GM23338 (cell line): ENCODE data around the gene SORCS3. TPM values are rescaled to one million over a fixed set of nuclear protein-coding genes. Genes with fewer than 3 reads are reported as not detected.

Experiments used
- ATAC-seq: fragments of 200-7000 bp; cut with Tn5 transposase; 3 replicates; pipeline ENCODE4 v1.9.1; 2020
- DNase-seq: peaks from one replicate; pipeline ENCODE4 v3.0.0-alpha.2; 2015; ENCODE audit warnings: low spot score
- H2AFZ ChIP-seq: fragments of 200-600 bp; sonication (generic); 2 replicates; pipeline ENCODE4 v1.8.0; 2016; ENCODE audit warnings: antibody characterized with exemption, mild to moderate bottlenecking, moderate library complexity
- H3F3A ChIP-seq: fragments of 200-600 bp; sonication (generic); replicated peaks from 2 replicates; pipeline ENCODE4 v1.8.0; 2017; ENCODE audit warnings: antibody characterized with exemption, mixed run types, low read depth
- H3K27ac ChIP-seq: fragments of 200-600 bp; sonication (generic); 2 replicates; pipeline ENCODE4 v1.6.1; 2016; ENCODE audit warnings: low read depth
- H3K27me3 ChIP-seq: fragments of 200-600 bp; sonication (generic); 2 replicates; pipeline ENCODE4 v1.8.0; 2016; ENCODE audit warnings: mild to moderate bottlenecking, mixed run types, moderate library complexity; ENCODE audit not compliant: insufficient read depth
- H3K36me3 ChIP-seq: fragments of 200-600 bp; sonication (generic); 2 replicates; pipeline ENCODE4 v1.8.0; 2016; ENCODE audit warnings: mild to moderate bottlenecking; ENCODE audit not compliant: insufficient read depth
- H3K4me1 ChIP-seq: fragments of 200-600 bp; sonication (generic); 2 replicates; pipeline ENCODE4 v1.8.0; 2016; ENCODE audit warnings: mild to moderate bottlenecking, moderate library complexity; ENCODE audit not compliant: insufficient read depth
- H3K4me2 ChIP-seq: fragments of 200-600 bp; sonication (generic); 2 replicates; pipeline ENCODE4 v1.7.1; 2017; ENCODE audit warnings: mixed run types
- H3K4me3 ChIP-seq: fragments of 200-600 bp; sonication (generic); 2 replicates; pipeline ENCODE4 v1.6.1; 2016; ENCODE audit warnings: mixed run types
- H3K79me2 ChIP-seq: fragments of 200-600 bp; sonication (generic); replicated peaks from 2 replicates; pipeline ENCODE4 v1.8.0; 2017; ENCODE audit warnings: mild to moderate bottlenecking; ENCODE audit not compliant: insufficient read depth
- H3K9me2 ChIP-seq: fragments of 200-600 bp; sonication (generic); 2 replicates; pipeline ENCODE4 v1.8.0; 2017; ENCODE audit not compliant: insufficient read depth
- H4K20me1 ChIP-seq: fragments of 200-600 bp; sonication (generic); replicated peaks from 2 replicates; pipeline ENCODE4 v1.8.0; 2017; ENCODE audit warnings: mild to moderate bottlenecking; ENCODE audit not compliant: insufficient read depth
- H3K27ac Mint-ChIP-seq: 2 replicates; pipeline ENCODE4 v1.8.0; 2020; ENCODE audit warnings: inconsistent platforms, mild to moderate bottlenecking, moderate library complexity, mixed read lengths
- H3K27me3 Mint-ChIP-seq: 3 replicates; pipeline ENCODE4 v1.8.0; 2022; ENCODE audit warnings: low read depth, mild to moderate bottlenecking, moderate library complexity, mixed read lengths, inconsistent platforms; ENCODE audit not compliant: insufficient read depth, poor library complexity
- H3K36me3 Mint-ChIP-seq: 3 replicates; pipeline ENCODE4 v1.8.0; 2021; ENCODE audit warnings: low read depth, mild to moderate bottlenecking, inconsistent platforms, moderate library complexity, mixed read lengths
- H3K4me1 Mint-ChIP-seq: 3 replicates; pipeline ENCODE4 v1.8.0; 2020; ENCODE audit warnings: mild to moderate bottlenecking, inconsistent platforms, mixed read lengths
- H3K4me3 Mint-ChIP-seq: 3 replicates; pipeline ENCODE4 v1.8.0; 2021; ENCODE audit warnings: moderate library complexity, mild to moderate bottlenecking, inconsistent platforms, mixed read lengths
- H3K9me3 Mint-ChIP-seq: 3 replicates; pipeline ENCODE4 v1.8.0; 2020; ENCODE audit warnings: moderate library complexity, mild to moderate bottlenecking, inconsistent platforms, mixed read lengths
- CREB1 ChIP-seq: fragments of 250-450 bp; sonication (Bioruptor Pico); IDR thresholded peaks from 2 replicates; pipeline ENCODE4 v1.5.0; 2020; ENCODE audit warnings: low read depth, mild to moderate bottlenecking, moderate library complexity
- EZH2 ChIP-seq: fragments of 200-600 bp; sonication (generic); IDR thresholded peaks from one replicate; pipeline ENCODE4 v1.8.0; 2017; ENCODE audit warnings: antibody characterized with exemption, mild to moderate bottlenecking, low read depth; ENCODE audit not compliant: unreplicated experiment
- EZH2phosphoT487 ChIP-seq: fragments of 200-600 bp; sonication (generic); IDR thresholded peaks from one replicate; pipeline ENCODE4 v1.8.1; 2018; ENCODE audit warnings: antibody characterized with exemption; ENCODE audit not compliant: unreplicated experiment
- JUNB ChIP-seq: IDR thresholded peaks from one replicate; pipeline ENCODE4 v1.6.1; 2016; ENCODE audit warnings: antibody characterized with exemption; ENCODE audit not compliant: unreplicated experiment
- NANOG ChIP-seq: IDR thresholded peaks from 2 replicates; pipeline ENCODE4 v1.6.1; 2016; ENCODE audit warnings: antibody characterized with exemption, borderline replicate concordance
- POLR2AphosphoS5 ChIP-seq: IDR thresholded peaks from 2 replicates; pipeline ENCODE4 v1.6.1; 2016; ENCODE audit warnings: antibody characterized with exemption, low read depth
- STAT1 ChIP-seq: IDR thresholded peaks from one replicate; pipeline ENCODE4 v1.6.1; 2016; ENCODE audit warnings: antibody characterized with exemption; ENCODE audit not compliant: unreplicated experiment
- ZNF114 ChIP-seq: fragments of 250-450 bp; sonication (Bioruptor Pico); IDR thresholded peaks from 2 replicates; pipeline ENCODE4 v1.5.0; 2020; ENCODE audit warnings: mild to moderate bottlenecking, moderate library complexity
- ZNF331 ChIP-seq: fragments of 250-450 bp; sonication (Bioruptor Pico); IDR thresholded peaks from 2 replicates; pipeline ENCODE4 v1.5.0; 2020; ENCODE audit warnings: low read depth, mild to moderate bottlenecking, moderate library complexity
- polyA plus RNA-seq: library from polyadenylated mRNA; unstranded; fragments of >200 nt; fragmentation: Nextera tagmentation; extraction: Ambion mirVana; gene quantifications from 2 replicates; pipeline ENCODE4 v1.2.1, GENCODE V29; 2016
- total RNA-seq: library from RNA; depleted of rRNA; stranded (reverse); fragments of >200 nt; shearing (Covaris generic); gene quantifications from 2 replicates; pipeline ENCODE4 v1.2.3, GENCODE V29; 2014
- TF ChIP-seq, protein P1 (sequence below), 2 experiments: fragments of 200-600 bp in 1 of 2; sonication (generic) in 1 of 2; conservative IDR thresholded peaks; 2 replicates each; pipeline versions ENCODE4 v1.5.1 to v1.6.1; 2016 to 2017; ENCODE audit warnings: antibody characterized with exemption in 2 of 2, low read depth in 2 of 2, mild to moderate bottlenecking in 2 of 2, moderate library complexity in 1 of 2
- TF ChIP-seq, protein P2 (sequence below): IDR thresholded peaks from 2 replicates; pipeline ENCODE4 v1.6.1; 2016; ENCODE audit warnings: antibody characterized with exemption
- TF ChIP-seq, protein P3 (sequence below): IDR thresholded peaks from one replicate; pipeline ENCODE4 v1.6.1; 2018; ENCODE audit warnings: antibody characterized with exemption; ENCODE audit not compliant: unreplicated experiment
- TF ChIP-seq, protein P4 (sequence below): fragments of 250-450 bp; sonication (Bioruptor Pico); IDR thresholded peaks from 2 replicates; pipeline ENCODE4 v1.5.0; 2020; ENCODE audit warnings: mild to moderate bottlenecking, moderate library complexity

The SORCS3 gene
- total and polyA plus RNA-seq, 2 experiments from 2014 or later, result 0.37 to 1.4 TPM

DNA sequence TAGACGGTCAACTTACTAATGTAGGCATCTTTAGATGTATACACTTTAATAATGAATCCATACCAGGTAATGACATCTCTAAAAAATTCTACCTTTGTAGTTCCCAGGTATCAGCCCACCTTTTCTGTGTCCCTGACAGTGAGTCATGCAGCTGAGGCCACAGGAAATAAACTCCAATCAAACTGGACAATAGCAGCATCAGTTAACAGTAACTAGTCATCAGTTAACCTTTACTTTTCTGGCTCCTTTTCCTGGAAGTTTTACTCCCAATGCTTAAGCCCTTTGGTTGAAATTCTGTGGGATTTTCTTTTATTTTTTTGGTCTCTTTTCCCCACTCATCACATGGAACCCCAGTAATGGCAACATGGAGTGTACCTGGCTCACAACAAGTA is 617.6 kb downstream of the SORCS3 start:
- Histone ChIP-seq H3K4me3 (no peak overlapping the region), H3K4me1 (peaks cover 9% of the 10 kb centered on the region), H4K20me1 (no peaks in the 10 kb centered on the region), H3K4me2 (no peak overlapping the region), H3K79me2 (no peaks in the 10 kb centered on the region), H3K9me2 (no peaks in the 10 kb centered on the region), H3K27ac (no peak overlapping the region), H3K36me3 (no peaks in the 10 kb centered on the region), H3F3A (no peaks in the 10 kb centered on the region), H3K27me3 (no peaks in the 10 kb centered on the region), H2AFZ (no peak overlapping the region)
- Mint-ChIP-seq H3K4me3 (no peak overlapping the region), H3K36me3 (no peaks in the 10 kb centered on the region), H3K4me1 (peaks cover 5% of the 10 kb centered on the region; the same call in 2 of the 3 replicates), H3K27me3 (peaks cover 2% of the 10 kb centered on the region), H3K9me3 (no peaks in the 10 kb centered on the region), H3K27ac (no peak overlapping the region)
- ATAC-seq, result no peak
- no peak for TF ChIP-seq EZH2phosphoT487
- TF ChIP-seq, protein P1, sequence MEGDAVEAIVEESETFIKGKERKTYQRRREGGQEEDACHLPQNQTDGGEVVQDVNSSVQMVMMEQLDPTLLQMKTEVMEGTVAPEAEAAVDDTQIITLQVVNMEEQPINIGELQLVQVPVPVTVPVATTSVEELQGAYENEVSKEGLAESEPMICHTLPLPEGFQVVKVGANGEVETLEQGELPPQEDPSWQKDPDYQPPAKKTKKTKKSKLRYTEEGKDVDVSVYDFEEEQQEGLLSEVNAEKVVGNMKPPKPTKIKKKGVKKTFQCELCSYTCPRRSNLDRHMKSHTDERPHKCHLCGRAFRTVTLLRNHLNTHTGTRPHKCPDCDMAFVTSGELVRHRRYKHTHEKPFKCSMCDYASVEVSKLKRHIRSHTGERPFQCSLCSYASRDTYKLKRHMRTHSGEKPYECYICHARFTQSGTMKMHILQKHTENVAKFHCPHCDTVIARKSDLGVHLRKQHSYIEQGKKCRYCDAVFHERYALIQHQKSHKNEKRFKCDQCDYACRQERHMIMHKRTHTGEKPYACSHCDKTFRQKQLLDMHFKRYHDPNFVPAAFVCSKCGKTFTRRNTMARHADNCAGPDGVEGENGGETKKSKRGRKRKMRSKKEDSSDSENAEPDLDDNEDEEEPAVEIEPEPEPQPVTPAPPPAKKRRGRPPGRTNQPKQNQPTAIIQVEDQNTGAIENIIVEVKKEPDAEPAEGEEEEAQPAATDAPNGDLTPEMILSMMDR (conservative IDR thresholded peaks at IDR 0.05; ENCODE audit: low read depth in 2 of 2), result no peak
- TF ChIP-seq STAT1, result no peak
- no peak for TF ChIP-seq ZNF114 (CRISPR knock-in tag)
- TF ChIP-seq, protein P2, sequence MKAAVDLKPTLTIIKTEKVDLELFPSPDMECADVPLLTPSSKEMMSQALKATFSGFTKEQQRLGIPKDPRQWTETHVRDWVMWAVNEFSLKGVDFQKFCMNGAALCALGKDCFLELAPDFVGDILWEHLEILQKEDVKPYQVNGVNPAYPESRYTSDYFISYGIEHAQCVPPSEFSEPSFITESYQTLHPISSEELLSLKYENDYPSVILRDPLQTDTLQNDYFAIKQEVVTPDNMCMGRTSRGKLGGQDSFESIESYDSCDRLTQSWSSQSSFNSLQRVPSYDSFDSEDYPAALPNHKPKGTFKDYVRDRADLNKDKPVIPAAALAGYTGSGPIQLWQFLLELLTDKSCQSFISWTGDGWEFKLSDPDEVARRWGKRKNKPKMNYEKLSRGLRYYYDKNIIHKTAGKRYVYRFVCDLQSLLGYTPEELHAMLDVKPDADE, result no peak
- no peak for TF ChIP-seq POLR2AphosphoS5
- TF ChIP-seq, protein P3, sequence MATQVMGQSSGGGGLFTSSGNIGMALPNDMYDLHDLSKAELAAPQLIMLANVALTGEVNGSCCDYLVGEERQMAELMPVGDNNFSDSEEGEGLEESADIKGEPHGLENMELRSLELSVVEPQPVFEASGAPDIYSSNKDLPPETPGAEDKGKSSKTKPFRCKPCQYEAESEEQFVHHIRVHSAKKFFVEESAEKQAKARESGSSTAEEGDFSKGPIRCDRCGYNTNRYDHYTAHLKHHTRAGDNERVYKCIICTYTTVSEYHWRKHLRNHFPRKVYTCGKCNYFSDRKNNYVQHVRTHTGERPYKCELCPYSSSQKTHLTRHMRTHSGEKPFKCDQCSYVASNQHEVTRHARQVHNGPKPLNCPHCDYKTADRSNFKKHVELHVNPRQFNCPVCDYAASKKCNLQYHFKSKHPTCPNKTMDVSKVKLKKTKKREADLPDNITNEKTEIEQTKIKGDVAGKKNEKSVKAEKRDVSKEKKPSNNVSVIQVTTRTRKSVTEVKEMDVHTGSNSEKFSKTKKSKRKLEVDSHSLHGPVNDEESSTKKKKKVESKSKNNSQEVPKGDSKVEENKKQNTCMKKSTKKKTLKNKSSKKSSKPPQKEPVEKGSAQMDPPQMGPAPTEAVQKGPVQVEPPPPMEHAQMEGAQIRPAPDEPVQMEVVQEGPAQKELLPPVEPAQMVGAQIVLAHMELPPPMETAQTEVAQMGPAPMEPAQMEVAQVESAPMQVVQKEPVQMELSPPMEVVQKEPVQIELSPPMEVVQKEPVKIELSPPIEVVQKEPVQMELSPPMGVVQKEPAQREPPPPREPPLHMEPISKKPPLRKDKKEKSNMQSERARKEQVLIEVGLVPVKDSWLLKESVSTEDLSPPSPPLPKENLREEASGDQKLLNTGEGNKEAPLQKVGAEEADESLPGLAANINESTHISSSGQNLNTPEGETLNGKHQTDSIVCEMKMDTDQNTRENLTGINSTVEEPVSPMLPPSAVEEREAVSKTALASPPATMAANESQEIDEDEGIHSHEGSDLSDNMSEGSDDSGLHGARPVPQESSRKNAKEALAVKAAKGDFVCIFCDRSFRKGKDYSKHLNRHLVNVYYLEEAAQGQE, result no peak
- TF ChIP-seq CREB1 (CRISPR knock-in tag), result no peak
- TF ChIP-seq, protein P4, sequence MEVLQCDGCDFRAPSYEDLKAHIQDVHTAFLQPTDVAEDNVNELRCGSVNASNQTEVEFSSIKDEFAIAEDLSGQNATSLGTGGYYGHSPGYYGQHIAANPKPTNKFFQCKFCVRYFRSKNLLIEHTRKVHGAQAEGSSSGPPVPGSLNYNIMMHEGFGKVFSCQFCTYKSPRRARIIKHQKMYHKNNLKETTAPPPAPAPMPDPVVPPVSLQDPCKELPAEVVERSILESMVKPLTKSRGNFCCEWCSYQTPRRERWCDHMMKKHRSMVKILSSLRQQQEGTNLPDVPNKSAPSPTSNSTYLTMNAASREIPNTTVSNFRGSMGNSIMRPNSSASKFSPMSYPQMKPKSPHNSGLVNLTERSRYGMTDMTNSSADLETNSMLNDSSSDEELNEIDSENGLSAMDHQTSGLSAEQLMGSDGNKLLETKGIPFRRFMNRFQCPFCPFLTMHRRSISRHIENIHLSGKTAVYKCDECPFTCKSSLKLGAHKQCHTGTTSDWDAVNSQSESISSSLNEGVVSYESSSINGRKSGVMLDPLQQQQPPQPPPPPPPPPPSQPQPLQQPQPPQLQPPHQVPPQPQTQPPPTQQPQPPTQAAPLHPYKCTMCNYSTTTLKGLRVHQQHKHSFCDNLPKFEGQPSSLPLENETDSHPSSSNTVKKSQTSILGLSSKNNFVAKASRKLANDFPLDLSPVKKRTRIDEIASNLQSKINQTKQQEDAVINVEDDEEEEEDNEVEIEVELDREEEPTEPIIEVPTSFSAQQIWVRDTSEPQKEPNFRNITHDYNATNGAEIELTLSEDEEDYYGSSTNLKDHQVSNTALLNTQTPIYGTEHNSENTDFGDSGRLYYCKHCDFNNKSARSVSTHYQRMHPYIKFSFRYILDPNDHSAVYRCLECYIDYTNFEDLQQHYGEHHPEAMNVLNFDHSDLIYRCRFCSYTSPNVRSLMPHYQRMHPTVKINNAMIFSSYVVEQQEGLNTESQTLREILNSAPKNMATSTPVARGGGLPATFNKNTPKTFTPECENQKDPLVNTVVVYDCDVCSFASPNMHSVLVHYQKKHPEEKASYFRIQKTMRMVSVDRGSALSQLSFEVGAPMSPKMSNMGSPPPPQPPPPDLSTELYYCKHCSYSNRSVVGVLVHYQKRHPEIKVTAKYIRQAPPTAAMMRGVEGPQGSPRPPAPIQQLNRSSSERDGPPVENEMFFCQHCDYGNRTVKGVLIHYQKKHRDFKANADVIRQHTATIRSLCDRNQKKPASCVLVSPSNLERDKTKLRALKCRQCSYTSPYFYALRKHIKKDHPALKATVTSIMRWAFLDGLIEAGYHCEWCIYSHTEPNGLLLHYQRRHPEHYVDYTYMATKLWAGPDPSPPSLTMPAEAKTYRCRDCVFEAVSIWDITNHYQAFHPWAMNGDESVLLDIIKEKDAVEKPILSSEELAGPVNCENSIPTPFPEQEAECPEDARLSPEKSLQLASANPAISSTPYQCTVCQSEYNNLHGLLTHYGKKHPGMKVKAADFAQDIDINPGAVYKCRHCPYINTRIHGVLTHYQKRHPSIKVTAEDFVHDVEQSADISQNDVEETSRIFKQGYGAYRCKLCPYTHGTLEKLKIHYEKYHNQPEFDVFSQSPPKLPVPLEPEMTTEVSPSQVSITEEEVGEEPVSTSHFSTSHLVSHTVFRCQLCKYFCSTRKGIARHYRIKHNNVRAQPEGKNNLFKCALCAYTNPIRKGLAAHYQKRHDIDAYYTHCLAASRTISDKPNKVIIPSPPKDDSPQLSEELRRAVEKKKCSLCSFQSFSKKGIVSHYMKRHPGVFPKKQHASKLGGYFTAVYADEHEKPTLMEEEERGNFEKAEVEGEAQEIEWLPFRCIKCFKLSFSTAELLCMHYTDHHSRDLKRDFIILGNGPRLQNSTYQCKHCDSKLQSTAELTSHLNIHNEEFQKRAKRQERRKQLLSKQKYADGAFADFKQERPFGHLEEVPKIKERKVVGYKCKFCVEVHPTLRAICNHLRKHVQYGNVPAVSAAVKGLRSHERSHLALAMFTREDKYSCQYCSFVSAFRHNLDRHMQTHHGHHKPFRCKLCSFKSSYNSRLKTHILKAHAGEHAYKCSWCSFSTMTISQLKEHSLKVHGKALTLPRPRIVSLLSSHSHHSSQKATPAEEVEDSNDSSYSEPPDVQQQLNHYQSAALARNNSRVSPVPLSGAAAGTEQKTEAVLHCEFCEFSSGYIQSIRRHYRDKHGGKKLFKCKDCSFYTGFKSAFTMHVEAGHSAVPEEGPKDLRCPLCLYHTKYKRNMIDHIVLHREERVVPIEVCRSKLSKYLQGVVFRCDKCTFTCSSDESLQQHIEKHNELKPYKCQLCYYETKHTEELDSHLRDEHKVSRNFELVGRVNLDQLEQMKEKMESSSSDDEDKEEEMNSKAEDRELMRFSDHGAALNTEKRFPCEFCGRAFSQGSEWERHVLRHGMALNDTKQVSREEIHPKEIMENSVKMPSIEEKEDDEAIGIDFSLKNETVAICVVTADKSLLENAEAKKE (CRISPR knock-in tag), result no peak
- TF ChIP-seq ZNF331 (CRISPR knock-in tag), result no peak
- no peak for TF ChIP-seq JUNB
- no peak for TF ChIP-seq NANOG
- no peak for TF ChIP-seq EZH2
- no peak for DNase-seq
